GM18520 (cell line): ENCODE measurements around the gene MTRF1L.
"Not testable (repeated sequence)": the region's sequence is repeated elsewhere in the genome, so short reads cannot be mapped to it uniquely, and the experiment has no call there.

Experiments used
- ATAC-seq: cut with Tn5 transposase; IDR thresholded peaks from one replicate; pipeline ENCODE4 v1.9.1; 2021; ENCODE audit not compliant: unreplicated experiment

The MTRF1L gene

GRCh38 chr6:153012856-153013255 is 10.3 kb upstream of the MTRF1L start:
- ATAC-seq = no peak

GRCh38 chr6:153003366-153003690 is 819 bp upstream of the MTRF1L start:
- no peak for ATAC-seq

GRCh38 chr6:153001767-153002612 is 519 bp downstream of the MTRF1L start:
- no peak for ATAC-seq

- not testable (repeated sequence) for ATAC-seq
Measured at GRCh38 chr6:153000790-153001189, 1.7 kb downstream of the MTRF1L start.

DNA sequence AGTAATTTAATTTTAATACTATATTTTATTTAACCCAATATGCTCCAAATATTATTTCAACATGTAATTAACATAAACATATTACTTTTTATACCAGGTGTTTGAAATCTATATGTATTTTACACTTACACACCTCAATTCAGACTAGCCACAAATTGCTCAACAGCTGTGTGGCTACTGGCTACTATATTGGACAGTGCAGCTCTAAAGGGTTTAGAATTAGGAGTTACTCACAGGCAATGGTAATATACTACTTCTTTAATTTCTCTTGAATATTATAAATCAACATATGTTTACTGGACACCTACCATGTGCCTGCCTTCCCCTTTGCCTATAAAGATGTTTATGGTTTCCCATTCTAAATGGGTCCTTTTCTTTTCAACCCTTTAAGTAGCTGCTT is 2.3 kb downstream of the MTRF1L start:
- ATAC-seq = no peak

DNA sequence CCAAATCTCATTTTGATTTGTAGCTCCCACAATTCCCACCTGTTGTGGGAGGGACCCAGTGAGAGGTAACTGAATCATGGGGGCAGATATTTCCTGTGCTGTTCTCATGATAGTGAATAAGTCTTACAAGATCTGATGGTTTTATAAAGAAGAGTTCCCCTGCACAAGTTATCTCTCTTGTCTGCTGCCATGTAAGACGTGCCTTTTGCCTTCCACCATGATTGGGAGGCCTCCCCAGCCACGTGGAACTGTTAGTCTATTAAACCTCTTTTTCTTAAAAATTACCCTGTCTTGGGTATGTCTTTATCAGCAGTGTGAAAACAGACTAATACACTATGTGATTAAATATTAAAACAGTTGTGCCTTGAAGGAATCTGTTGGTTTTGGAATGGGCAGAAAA is 3.0 kb downstream of the MTRF1L start:
- ATAC-seq = not testable (repeated sequence)

- ATAC-seq = no peak
Measured at GRCh38 chr6:152993847-152994246, 8.7 kb downstream of the MTRF1L start.

DNA sequence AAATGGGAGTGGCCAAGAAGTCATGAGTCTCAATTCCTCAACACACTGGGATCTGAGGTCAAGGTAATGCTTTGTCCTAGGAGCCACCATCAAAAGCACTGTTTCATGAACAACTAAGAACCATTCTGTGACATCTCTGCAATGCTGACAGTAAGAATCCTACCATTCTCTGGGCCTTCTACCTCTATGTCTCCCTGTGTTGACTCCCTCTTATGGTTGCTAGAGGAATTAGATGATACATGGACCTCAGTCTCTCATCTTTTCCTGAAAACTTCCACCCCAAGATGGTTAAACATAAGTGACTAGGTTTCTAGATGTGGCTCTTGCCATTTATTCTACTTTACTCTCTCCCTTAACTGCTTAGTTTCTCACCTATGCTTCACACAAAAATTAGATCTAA is 9.1 kb downstream of the MTRF1L start:
- no peak for ATAC-seq

- no peak for ATAC-seq
Measured at GRCh38 chr6:152986978-152987377, 15.5 kb downstream of the MTRF1L start.

DNA sequence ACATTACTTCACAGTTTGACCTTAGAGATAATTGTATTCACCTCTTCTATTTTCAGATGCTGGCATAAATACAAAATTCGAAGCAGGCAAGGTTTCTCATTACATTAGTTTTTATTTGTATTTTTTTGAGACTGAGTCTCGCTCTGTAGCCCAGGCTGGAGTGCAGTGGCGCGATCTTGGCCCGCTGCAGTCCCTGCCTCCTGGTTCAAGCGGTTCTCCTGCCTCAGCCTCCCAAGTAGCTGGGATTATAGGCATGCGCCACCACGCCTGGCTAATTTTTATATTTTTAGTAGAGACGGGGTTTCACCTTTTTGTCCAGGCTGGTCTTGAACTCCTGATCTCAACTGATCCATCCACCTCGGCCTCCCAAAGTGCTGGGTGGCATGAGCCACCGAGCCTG is 17.2 kb downstream of the MTRF1L start:
- ATAC-seq = not testable (repeated sequence)

DNA sequence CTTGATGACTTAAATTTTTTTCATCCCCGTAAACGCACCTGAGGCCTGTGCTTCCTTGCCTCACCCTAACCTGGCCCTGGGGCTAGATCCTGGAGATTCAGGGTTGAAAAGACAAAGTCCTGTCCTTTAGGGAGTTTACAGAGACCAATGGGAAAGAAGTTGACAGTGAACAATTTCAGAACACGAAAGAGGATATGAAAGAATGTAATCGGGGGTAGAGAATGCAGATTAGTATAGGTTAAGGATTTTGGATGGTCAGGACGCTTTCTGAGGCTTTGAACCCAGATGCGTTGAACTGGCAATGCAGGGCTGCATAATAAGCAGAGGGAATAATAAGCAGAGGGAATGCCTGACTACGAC is 18.0 kb downstream of the MTRF1L start:
- peak; percentile 16 for ATAC-seq

DNA sequence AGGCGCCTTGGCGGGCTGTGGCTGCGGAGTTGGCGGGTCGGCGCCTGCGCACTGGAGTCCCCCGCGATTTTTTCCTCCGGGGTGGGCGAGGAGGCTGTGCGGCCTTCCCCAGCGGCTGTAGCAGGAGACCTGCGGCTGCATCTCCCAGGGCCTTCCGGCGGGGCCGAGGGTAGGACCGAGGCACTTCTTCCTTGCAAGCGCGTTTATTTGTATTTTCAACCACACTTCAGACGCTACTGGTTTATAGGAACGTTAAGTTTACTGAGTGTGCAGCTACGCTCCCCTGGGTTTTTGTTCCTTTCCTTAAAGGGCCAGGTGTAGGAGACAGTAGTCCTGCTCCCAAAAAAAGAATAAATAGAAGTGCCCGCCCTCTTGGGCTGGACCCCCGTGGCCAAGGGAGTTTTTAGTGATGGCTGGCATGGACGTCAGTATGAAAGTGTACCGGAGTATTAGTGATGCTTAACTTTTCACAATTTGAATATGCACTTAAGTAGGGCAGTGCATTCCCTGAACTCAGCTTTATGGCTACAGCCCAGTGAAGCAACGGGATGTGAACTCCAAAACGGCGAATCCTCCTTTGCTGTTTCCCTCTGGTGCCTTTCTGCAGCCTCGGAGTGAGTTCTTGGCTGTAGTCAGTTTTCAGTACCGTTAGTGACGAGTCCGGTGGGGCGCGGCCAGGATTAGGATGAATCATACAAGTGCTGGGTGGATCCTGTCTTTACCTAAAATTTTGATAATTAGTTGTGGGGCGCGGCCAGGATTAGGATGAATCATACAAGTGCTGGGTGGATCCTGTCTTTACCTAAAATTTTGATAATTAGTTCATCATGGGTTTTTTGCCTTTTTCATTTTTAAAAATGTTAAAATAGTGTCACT is 18.6 kb downstream of the MTRF1L start:
- ATAC-seq = no peak

- peak; percentile 81 for ATAC-seq
Measured at GRCh38 chr6:152982904-152983636, 19.4 kb downstream of the MTRF1L start, which contains the start of gene FBXO5. Gene FBXO5 (minus strand): TSS chr6:152983041. CDS start chr6:152982959, 82 bp downstream.

DNA sequence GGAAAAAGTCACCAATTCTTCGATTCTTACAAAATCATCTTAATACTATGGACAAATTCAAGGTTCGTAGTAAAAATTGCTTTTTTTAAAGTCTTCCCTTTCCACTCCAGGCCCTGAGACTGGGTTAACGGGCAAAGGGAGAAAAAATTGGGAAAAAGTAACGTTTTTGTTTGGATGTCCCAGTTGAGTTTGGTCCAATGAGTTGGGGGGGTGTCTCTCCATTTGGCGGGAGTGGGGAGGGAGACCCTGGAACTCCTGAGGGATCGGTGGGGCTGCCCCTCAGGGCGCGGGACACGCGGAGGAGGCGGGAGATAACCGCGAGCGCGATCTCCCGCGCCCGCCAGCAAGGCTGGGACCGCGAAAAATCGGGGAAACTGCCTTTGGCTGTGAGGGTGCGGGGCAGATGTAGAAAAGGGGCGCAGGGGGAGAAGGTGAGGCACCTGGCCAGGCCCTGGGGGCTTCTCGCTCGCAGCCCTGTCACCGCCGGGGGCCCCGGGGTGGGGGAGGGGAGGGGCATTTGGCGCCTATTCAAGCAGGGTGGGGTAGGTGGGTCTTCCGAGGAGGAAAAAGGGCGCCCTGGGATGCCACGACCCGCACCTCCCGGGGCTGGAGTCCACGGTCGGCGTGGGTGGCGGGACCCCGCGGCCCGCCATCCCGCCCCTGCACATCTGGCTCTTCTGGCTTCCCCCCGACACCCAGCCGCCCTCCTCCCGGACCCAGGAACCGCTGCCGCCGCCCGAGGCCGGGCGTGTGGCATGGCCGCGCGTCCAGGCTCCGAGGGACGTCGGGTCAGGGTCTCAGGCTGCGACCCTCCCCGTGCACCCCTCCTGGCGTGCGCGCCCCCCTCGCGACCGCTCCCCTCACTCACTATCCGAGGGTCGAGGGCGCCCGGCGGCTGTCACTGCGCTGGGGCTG is 20.3 kb downstream of the MTRF1L start:
- ATAC-seq = no peak

GRCh38 chr6:152981219-152981618 is 21.3 kb downstream of the MTRF1L start:
- ATAC-seq = no peak

DNA sequence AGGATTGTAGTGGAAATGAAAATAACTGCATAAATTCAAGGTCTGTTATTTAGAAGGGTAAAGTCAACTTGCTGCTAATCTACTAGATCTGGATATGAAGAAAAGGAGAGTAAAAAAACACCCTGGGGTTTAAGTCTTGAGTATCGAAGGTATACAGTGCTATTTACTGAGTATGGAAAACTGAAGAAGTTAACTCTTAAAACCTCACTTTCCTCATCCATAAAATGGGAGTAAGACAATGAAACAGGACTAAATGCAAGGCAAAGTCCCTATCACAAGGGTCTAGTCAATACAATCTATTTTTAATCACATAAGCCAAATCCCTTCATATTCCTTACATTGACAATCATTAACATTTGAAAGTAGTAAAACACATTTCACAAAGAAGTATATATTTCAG is 21.9 kb downstream of the MTRF1L start:
- ATAC-seq = no peak

- no peak for ATAC-seq
Measured at GRCh38 chr6:152979116-152979515, 23.4 kb downstream of the MTRF1L start.

DNA sequence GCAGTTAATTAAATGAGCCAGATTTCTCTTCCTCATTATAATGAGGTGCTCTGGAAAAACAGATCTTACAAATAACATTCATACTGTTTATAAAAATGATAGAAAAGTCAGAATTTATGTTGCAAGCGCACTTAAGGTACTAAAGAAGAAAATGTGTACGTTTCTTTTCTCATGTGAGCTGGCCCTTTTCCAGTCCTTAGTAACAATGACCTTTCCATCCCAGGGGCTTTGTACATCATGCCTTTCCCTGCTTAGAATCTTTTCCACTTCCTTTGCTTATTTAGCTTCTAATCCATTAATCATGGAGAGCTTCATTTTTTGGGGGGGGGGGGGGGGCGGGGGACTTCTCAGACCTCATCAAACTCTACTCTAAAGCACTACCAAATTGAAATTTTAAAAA is 24.5 kb downstream of the MTRF1L start:
- no peak for ATAC-seq

DNA sequence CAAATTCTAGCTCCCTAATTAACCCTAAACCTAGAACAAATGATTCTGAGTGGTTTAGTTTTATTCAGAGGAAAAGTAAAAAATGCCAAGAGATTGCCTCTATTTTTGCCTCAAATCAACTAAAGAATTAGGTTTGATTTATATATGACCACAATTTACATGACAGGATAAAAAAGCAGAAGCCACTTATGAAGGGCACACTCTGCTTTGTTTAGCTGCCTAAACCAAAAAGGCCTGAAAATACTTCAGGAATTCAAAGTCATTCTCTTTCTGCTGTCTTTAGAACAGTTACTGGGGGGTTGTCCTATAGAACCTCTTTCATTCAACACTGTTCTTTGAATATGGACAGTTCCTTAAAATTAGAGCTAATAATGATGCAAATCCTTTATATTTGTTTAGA is 25.0 kb downstream of the MTRF1L start:
- no peak for ATAC-seq

DNA sequence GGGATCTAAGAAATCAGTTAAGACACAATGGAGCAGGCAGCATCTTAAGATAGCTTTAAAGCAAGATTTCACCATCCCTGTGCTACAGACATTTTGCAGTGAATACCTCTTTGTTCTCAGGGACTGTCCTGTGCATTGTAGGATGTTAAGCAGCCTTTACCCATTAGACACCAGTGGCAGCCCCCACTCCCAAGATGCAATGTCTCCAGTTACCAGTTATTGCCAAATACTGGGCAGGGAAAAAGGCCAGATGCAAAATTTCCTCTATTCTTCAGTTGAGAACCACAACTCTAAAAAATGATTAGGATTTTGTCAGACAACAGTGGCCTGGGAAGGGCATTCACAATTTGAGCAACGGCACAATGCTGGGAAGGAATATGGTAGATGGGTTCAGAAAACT is 25.8 kb downstream of the MTRF1L start:
- ATAC-seq = no peak
